HG02943 (cell line): ENCODE results near the gene TNN.
"Not testable (repeated sequence)": the region's sequence is repeated elsewhere in the genome, so short reads cannot be mapped to it uniquely, and the experiment has no call there.

Experiments used
- ATAC-seq: cut with Tn5 transposase; IDR thresholded peaks from one replicate; pipeline ENCODE4 v1.9.1; 2021; ENCODE audit warnings: mild to moderate bottlenecking, low read depth, moderate library complexity; ENCODE audit not compliant: unreplicated experiment

TNN gene, protein sequence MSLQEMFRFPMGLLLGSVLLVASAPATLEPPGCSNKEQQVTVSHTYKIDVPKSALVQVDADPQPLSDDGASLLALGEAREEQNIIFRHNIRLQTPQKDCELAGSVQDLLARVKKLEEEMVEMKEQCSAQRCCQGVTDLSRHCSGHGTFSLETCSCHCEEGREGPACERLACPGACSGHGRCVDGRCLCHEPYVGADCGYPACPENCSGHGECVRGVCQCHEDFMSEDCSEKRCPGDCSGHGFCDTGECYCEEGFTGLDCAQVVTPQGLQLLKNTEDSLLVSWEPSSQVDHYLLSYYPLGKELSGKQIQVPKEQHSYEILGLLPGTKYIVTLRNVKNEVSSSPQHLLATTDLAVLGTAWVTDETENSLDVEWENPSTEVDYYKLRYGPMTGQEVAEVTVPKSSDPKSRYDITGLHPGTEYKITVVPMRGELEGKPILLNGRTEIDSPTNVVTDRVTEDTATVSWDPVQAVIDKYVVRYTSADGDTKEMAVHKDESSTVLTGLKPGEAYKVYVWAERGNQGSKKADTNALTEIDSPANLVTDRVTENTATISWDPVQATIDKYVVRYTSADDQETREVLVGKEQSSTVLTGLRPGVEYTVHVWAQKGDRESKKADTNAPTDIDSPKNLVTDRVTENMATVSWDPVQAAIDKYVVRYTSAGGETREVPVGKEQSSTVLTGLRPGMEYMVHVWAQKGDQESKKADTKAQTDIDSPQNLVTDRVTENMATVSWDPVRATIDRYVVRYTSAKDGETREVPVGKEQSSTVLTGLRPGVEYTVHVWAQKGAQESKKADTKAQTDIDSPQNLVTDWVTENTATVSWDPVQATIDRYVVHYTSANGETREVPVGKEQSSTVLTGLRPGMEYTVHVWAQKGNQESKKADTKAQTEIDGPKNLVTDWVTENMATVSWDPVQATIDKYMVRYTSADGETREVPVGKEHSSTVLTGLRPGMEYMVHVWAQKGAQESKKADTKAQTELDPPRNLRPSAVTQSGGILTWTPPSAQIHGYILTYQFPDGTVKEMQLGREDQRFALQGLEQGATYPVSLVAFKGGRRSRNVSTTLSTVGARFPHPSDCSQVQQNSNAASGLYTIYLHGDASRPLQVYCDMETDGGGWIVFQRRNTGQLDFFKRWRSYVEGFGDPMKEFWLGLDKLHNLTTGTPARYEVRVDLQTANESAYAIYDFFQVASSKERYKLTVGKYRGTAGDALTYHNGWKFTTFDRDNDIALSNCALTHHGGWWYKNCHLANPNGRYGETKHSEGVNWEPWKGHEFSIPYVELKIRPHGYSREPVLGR (N-terminal part only)

GRCh38 chr1:175067362-175068106 lies at the start of gene TNN:
TSS of gene TNN (plus strand) at chr1:175067833. CDS start at chr1:175077419, 9,586 bp downstream.
- ATAC-seq, result no peak

- ATAC-seq, result no peak
Measured at GRCh38 chr1:175019524-175019923, 48.1 kb upstream of the TNN start.

GRCh38 chr1:175023043-175023921 lies 44.4 kb upstream of the TNN start, which contains the start of gene MRPS14:
TSS of gene MRPS14 (minus strand) at chr1:175023425. CDS start at chr1:175023408, 17 bp downstream.
- ATAC-seq, result peak; percentile 90

DNA sequence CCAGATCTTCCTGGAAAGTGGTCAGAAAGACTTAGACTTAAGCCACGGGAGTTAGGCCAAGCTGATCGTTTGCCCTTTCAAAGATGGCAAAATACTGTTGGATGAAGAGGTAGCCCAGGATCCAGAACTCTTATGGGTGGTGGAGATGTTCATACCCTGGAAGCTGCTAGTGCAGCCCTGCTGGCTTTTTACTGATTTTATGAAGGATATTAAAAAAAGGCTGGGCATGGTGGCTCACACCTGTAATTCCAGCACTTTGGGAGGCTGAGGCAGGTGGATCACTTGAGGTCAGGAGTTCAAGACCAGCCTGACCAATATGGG lies 43.8 kb upstream of the TNN start:
- not testable (repeated sequence) for ATAC-seq

DNA sequence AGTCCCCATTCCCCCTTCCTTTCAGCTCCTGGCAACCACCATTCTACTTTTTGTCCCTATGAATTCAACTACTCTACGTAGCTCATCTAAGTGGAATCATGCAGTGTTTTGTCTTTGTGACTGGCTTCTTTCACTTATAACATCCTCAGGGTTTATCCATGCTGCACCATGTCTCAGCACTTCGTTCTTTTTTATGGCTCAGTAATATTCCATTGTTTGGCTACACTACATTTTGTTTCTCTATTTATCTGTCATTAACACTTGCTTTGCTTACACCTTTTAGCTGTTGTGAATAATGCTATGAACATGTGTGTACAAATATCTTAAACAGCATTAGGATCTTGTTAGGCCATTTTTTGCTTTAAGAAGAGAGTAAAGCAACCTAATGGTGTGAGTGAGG lies 42.9 kb upstream of the TNN start:
- no peak for ATAC-seq

DNA sequence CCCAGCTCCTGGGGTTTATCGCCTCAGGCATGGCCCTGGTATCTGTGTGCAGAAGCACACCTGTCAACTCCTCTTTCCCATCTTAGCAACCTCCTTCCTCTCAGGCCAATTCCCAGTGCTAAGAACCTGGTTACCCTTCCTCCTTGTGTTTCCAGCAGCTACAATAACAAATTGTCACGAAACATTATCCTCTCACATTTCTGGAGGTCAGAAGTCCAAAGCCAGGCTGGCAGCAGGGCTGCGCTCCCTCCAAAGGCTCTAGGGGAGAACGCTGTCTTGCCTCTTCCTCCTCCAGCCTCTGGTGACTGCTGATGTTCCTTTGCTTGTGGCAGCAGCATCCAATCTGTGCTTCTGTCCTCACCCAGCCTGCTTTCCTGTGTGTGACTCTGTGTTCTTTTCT lies 33.7 kb upstream of the TNN start:
- no peak for ATAC-seq

DNA sequence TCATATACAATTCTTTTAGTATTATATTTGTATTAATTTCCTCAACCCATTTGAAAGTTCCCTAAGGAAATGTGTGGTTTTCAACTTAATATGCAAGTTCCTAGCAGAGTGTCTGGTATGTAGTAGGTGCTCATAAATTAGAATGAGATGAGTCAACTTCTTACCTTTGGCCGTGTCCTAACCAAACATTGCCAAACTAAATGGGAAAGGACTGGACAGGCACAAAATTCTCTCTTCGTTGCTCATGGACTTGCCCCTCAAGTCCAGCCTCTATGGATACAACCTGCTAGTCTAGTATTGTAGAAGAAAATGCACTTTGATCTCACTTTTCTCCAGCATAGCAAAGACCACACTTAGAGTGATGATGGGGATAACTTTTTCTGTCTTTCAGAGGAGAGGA lies 32.9 kb upstream of the TNN start:
- ATAC-seq, result no peak

GRCh38 chr1:175035865-175036264 lies 31.8 kb upstream of the TNN start:
- ATAC-seq, result no peak

- ATAC-seq, result no peak
Measured at GRCh38 chr1:175036476-175036875, 31.2 kb upstream of the TNN start.

- ATAC-seq, result no peak
Measured at GRCh38 chr1:175037416-175037815, 30.2 kb upstream of the TNN start.

DNA sequence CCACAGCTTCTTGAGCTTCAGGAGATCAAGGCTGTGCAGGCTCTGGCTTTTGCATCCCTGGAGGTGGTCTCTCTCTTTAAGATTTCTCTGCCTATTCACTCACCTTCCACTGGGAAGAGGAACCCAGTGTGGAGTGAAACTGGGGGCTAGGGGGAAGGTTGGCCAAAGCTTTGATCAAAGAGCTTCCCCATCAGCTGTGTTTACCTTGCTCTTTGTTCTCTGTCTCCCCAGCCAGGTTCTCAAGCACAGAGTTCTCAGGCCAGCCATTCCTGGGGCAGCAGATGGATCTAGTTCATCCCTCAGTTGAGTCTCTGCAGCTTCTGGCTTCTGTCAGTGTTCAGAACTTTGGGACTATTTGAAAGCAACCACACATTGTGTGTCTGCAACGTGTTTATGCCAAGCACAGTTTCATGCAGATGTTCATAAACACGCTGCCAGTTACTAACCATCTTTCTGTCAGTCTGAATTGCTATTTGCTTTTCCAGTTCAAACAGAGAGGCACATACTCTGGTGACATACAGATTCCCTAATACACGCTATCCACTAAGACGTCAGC lies 27.2 kb upstream of the TNN start:
- ATAC-seq, result no peak

DNA sequence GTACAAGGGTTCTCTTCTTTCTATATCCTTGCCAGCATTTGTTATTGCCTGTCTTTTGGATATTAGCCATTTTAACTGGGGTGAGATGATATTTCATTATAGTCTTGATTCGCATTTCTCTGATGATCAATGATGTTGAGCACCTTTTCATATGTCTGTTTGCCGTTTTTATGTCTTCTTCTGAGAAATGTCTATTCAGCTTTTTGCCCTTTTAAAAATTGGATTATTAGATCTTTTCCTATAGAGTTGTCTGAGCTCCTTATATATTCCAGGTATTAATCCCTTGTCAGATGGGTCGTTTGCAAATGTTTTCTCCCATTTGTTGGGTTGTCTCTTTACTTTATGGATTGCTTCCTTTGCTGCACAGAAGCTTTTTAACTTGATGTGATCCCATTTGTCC lies 25.0 kb upstream of the TNN start:
- no peak for ATAC-seq

DNA sequence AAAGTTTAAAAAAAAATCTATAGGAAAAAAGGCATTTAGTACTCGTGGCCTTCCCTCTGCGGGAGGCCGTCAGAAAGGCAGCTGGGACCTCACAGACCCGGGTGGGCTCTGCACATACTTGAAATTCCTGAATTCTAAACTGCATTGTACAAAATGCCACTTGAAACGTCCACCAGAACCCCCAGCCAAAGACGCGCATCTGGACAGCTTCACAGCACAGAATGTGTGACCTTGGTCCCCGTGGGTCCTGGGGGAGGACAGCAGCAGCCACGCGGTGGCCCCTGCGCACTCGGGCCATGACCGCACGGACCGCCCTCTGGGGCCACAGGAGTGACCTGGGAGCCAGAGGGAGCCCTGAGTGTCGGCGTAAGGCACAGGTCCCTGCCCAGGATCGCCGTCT lies 23.8 kb upstream of the TNN start:
- no peak for ATAC-seq

- not testable (repeated sequence) for ATAC-seq
Measured at GRCh38 chr1:175044591-175044990, 23.0 kb upstream of the TNN start.

DNA sequence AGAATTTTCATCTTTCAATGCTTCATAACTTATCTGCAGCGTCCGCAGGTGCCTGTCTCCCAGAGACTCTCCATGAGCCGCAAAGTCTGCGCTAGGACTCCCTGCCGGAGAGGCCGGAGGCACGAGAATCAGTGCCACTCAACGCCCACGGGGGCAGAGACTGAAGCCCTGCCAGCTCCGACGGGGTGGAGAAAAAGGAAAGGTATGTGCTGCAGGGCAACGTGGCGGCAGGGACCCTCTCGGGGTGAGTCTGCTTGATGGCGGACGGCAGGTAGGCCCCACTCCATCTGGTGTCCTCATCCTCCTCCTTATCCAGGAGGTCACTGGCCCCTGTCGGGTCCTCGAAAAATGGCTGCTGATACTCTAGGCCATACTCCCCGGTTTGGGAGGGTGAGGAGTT lies 22.5 kb upstream of the TNN start:
- ATAC-seq, result no peak

GRCh38 chr1:175045519-175045918 lies 22.1 kb upstream of the TNN start:
- no peak for ATAC-seq

GRCh38 chr1:175050992-175051391 lies 16.6 kb upstream of the TNN start:
- no peak for ATAC-seq

DNA sequence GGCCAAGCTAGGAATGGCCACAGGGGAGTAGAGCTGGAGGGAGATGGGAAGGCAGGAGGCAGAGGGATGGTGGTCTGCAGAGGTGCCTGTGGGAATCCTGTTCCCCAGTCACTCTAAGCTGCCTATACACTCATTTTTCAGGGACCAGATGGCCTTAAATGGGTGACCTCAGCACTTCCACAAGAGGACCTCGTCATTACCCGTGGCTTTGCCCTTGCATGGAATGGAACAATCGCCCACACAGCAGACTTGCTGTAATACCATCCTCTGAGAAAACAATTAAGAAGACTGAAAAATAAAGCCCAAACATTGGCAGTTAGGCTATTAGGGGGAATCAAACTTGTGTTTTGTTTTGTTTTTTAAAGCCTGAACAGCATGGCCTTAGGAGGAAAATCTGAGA lies 12.9 kb upstream of the TNN start:
- no peak for ATAC-seq

GRCh38 chr1:175062339-175062738 lies 5.3 kb upstream of the TNN start:
- no peak for ATAC-seq
